HepG2 (cell line): Measurements from ENCODE around the gene GAL3ST3. TPM values are rescaled to one million over a fixed set of nuclear protein-coding genes. Genes with fewer than 3 reads are reported as not detected.

Experiments
- AGO2 ChIP-seq: fragments of 200-400 bp; formaldehyde crosslinking; optimal IDR thresholded peaks from 2 replicates; pipeline ENCODE3; 2017; ENCODE audit warnings: mild to moderate bottlenecking, low read depth, low read length, moderate library complexity
- BRCA1 ChIP-seq: sonication (generic); formaldehyde crosslinking; IDR thresholded peaks from 2 replicates; pipeline ENCODE4 v1.4.0; 2020; ENCODE audit warnings: missing genetic modification reagents
- HDAC1 ChIP-seq: sonication (generic); formaldehyde crosslinking; IDR thresholded peaks from 2 replicates; pipeline ENCODE4 v1.5.1; 2020; ENCODE audit warnings: mild to moderate bottlenecking, missing genetic modification reagents
- JUND ChIP-seq: sonication (generic); formaldehyde crosslinking; IDR thresholded peaks from 2 replicates; pipeline ENCODE4 v1.8.0; 2022; ENCODE audit warnings: mild to moderate bottlenecking, missing genetic modification reagents
- NFATC3 ChIP-seq: sonication (generic); formaldehyde crosslinking; IDR thresholded peaks from 2 replicates; pipeline ENCODE4 v1.5.1; 2020; ENCODE audit warnings: mild to moderate bottlenecking, missing genetic modification reagents
- NFRKB ChIP-seq: fragments of 450-650 bp; IDR thresholded peaks from 2 replicates; pipeline ENCODE4 v1.6.1; 2017
- POLR2A ChIP-seq, 2 experiments: IDR thresholded peaks; 2 replicates each; pipeline ENCODE4 v1.6.1; 2011; ENCODE audit warnings: low read depth in 2 of 2, low read length in 2 of 2, mild to moderate bottlenecking in 1 of 2, moderate library complexity in 1 of 2; ENCODE audit not compliant: insufficient read depth in 1 of 2
- RFXAP ChIP-seq: sonication (generic); formaldehyde crosslinking; IDR thresholded peaks from 2 replicates; pipeline ENCODE4 v1.4.0; 2020; ENCODE audit warnings: missing genetic modification reagents, borderline replicate concordance
- SCMH1 ChIP-seq: sonication (generic); formaldehyde crosslinking; IDR thresholded peaks from 2 replicates; pipeline ENCODE4 v1.9.0; 2021; ENCODE audit warnings: missing genetic modification reagents, mild to moderate bottlenecking, borderline replicate concordance
- SP5 ChIP-seq: IDR thresholded peaks from 2 replicates; pipeline ENCODE4 v1.6.1; 2016; ENCODE audit warnings: low read depth, borderline replicate concordance
- TAF15 ChIP-seq: fragments of 200-400 bp; formaldehyde crosslinking; IDR thresholded peaks from one replicate; pipeline ENCODE4 v1.6.1; 2018; ENCODE audit warnings: mild to moderate bottlenecking, low read depth, low read length; ENCODE audit not compliant: poor library complexity, severe bottlenecking
- TEAD2 ChIP-seq: sonication (generic); formaldehyde crosslinking; IDR thresholded peaks from 2 replicates; pipeline ENCODE4 v1.9.0; 2021; ENCODE audit warnings: missing genetic modification reagents
- ZBTB4 ChIP-seq: sonication (generic); formaldehyde crosslinking; IDR thresholded peaks from 2 replicates; pipeline ENCODE4 v1.4.0; 2020; ENCODE audit warnings: missing genetic modification reagents, mild to moderate bottlenecking, borderline replicate concordance
- ZC3H13 ChIP-seq: sonication (generic); formaldehyde crosslinking; IDR thresholded peaks from 2 replicates; pipeline ENCODE4 v1.8.1; 2023; ENCODE audit warnings: mild to moderate bottlenecking, missing genetic modification reagents, moderate library complexity
- ZFP36L1 ChIP-seq: sonication (generic); formaldehyde crosslinking; IDR thresholded peaks from 2 replicates; pipeline ENCODE4 v1.8.0; 2022; ENCODE audit warnings: mild to moderate bottlenecking, missing genetic modification reagents, moderate library complexity
- ZKSCAN1 ChIP-seq: fragments of 150-350 bp; IDR thresholded peaks from 2 replicates; pipeline ENCODE4 v1.6.1; 2014; ENCODE audit warnings: low read length
- ZKSCAN5 ChIP-seq: sonication (generic); formaldehyde crosslinking; IDR thresholded peaks from 2 replicates; pipeline ENCODE4 v1.5.1; 2020; ENCODE audit warnings: mild to moderate bottlenecking, missing genetic modification reagents
- ZNF138 ChIP-seq: sonication (generic); formaldehyde crosslinking; IDR thresholded peaks from 2 replicates; pipeline ENCODE4 v1.5.0; 2020; ENCODE audit warnings: mild to moderate bottlenecking, low read depth, missing genetic modification reagents
- ZNF333 ChIP-seq: sonication (generic); formaldehyde crosslinking; IDR thresholded peaks from 2 replicates; pipeline ENCODE4 v1.4.0; 2020; ENCODE audit warnings: mild to moderate bottlenecking, missing genetic modification reagents, borderline replicate concordance
- ZNF33A ChIP-seq: sonication (generic); formaldehyde crosslinking; IDR thresholded peaks from 2 replicates; pipeline ENCODE4 v1.5.1; 2020; ENCODE audit warnings: missing genetic modification reagents, mild to moderate bottlenecking, moderate library complexity, borderline replicate concordance
- ZNF451 ChIP-seq: sonication (generic); formaldehyde crosslinking; IDR thresholded peaks from 2 replicates; pipeline ENCODE4 v1.5.0; 2020; ENCODE audit warnings: mild to moderate bottlenecking, missing genetic modification reagents
- ZNF597 ChIP-seq: sonication (generic); formaldehyde crosslinking; IDR thresholded peaks from 2 replicates; pipeline ENCODE4 v1.5.0; 2020; ENCODE audit warnings: missing genetic modification reagents
- ZSCAN30 ChIP-seq: sonication (generic); formaldehyde crosslinking; IDR thresholded peaks from 2 replicates; pipeline ENCODE4 v1.5.0; 2020; ENCODE audit warnings: mild to moderate bottlenecking, missing genetic modification reagents
- polyA plus RNA-seq, 8 experiments: library from polyadenylated mRNA; depleted of rRNA in 3 of 8; stranded (reverse) in 7 of 8; unstranded in 1 of 8; fragments of >200 nt; fragmentation: Illumina TruSeq in 4 of 8; extraction: Trizol in 4 of 8; gene quantifications; 2 replicates each; pipeline versions ENCODE4 v1.2.1 to v1.2.3, GENCODE V29; 2011 to 2016; ENCODE audit warnings: low read depth in 4 of 8, missing spikeins in 1 of 8, mixed read lengths in 1 of 8; ENCODE audit not compliant: insufficient read depth in 1 of 8
- total RNA-seq, 5 experiments: library from RNA; depleted of rRNA; stranded (reverse); fragments of >200 nt; fragmentation: Illumina TruSeq; extraction: Trizol; gene quantifications; 2 replicates each; pipeline ENCODE4 v1.2.3, GENCODE V29; 2016; ENCODE audit warnings: low read depth in 1 of 5
- TF ChIP-seq, protein P1 (sequence below): sonication (generic); formaldehyde crosslinking; IDR thresholded peaks from 2 replicates; pipeline ENCODE4 v1.5.0; 2020; ENCODE audit warnings: mild to moderate bottlenecking, missing genetic modification reagents

GAL3ST3 gene
- total and polyA plus RNA-seq, 2 of the 13 experiments (the other 11 are each of a cell fraction or from before 2014, with no cell fraction given) = not detected

DNA sequence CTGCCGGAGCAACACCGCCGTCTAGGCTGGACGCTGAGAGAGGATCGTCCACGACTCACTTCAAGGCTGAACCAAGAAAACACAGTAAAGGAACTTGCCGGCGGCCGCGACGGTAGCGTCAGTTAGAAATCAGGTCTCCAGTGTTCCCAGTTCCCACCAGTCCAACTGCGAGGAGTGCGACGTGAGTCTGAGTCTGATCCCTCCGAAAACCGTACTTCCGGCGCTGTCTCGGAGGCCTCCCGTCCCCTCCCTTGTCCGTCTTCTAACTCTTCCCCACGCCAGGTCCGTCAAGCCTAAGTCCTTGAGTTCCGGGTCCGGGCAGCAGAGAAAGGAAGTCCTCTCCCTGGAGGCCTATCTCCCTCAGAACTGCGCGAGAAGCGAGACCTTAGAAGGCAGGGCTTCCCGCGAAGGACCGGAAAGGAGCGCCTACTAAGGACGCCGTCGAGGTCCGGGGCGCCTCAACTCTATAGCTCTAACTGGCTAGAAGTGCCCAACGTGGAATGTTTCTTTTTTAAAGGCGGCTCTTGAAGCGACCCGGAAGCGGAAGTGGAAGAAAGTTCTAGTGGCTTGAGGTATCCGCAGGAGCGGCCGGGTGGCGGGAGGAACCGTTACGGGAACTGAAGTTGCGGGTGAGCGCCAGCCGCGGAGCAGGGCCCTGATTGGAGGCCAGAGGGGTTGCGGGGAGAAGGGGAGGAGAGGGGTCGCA is 46.9 kb downstream of the GAL3ST3 start, which contains the start of the genes BANF1 and EIF1AD (continued):
- peak; percentile 83 for TF ChIP-seq ZBTB4 (CRISPR knock-in tag)
- peak; percentile 85 for TF ChIP-seq ZNF451 (CRISPR knock-in tag)
- TF ChIP-seq AGO2 = no peak
- TF ChIP-seq, protein P1, sequence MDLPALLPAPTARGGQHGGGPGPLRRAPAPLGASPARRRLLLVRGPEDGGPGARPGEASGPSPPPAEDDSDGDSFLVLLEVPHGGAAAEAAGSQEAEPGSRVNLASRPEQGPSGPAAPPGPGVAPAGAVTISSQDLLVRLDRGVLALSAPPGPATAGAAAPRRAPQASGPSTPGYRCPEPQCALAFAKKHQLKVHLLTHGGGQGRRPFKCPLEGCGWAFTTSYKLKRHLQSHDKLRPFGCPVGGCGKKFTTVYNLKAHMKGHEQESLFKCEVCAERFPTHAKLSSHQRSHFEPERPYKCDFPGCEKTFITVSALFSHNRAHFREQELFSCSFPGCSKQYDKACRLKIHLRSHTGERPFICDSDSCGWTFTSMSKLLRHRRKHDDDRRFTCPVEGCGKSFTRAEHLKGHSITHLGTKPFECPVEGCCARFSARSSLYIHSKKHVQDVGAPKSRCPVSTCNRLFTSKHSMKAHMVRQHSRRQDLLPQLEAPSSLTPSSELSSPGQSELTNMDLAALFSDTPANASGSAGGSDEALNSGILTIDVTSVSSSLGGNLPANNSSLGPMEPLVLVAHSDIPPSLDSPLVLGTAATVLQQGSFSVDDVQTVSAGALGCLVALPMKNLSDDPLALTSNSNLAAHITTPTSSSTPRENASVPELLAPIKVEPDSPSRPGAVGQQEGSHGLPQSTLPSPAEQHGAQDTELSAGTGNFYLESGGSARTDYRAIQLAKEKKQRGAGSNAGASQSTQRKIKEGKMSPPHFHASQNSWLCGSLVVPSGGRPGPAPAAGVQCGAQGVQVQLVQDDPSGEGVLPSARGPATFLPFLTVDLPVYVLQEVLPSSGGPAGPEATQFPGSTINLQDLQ (CRISPR knock-in tag) = peak; percentile 73; the same call in 1 of the 2 replicates
- TF ChIP-seq ZC3H13 (CRISPR knock-in tag) = no peak
- no peak for TF ChIP-seq ZKSCAN5 (CRISPR knock-in tag)
- TF ChIP-seq TEAD2 (CRISPR knock-in tag) = no peak; the same call in 1 of the 2 replicates
- TF ChIP-seq NFATC3 (CRISPR knock-in tag) = peak; percentile 79; the same call in 1 of the 2 replicates
- TF ChIP-seq SCMH1 = no peak
- TF ChIP-seq ZNF597 (CRISPR knock-in tag) = no peak
- TF ChIP-seq TAF15 = no peak
- 0 out of 2 replicates have a peak, but pooled peaks have one; percentile 65 for TF ChIP-seq ZFP36L1 (CRISPR knock-in tag)
- peak; percentile 82; the same call in 1 of the 2 replicates for TF ChIP-seq ZNF333
- TF ChIP-seq ZNF33A (CRISPR knock-in tag) = no peak
- peak; percentile 68; the same call in 1 of the 2 replicates for TF ChIP-seq ZKSCAN1
- 0 out of 2 replicates have a peak, but pooled peaks have one; percentile 12 for TF ChIP-seq BRCA1 (CRISPR knock-in tag)
- no peak for TF ChIP-seq ZSCAN30
- TF ChIP-seq ZNF138 (CRISPR knock-in tag) = peak; percentile 27; the same call in 1 of the 2 replicates
- peak; percentile 96 for TF ChIP-seq HDAC1 (CRISPR knock-in tag)
- TF ChIP-seq RFXAP (CRISPR knock-in tag) = no peak; the same call in 1 of the 2 replicates
- peak; percentile 87 to 90 for TF ChIP-seq POLR2A (IDR thresholded peaks at IDR 0.05; ENCODE audit: insufficient read depth in 1 of 2, low read depth in 2 of 2, low read length in 2 of 2)
- peak; percentile 87 for TF ChIP-seq SP5
- TF ChIP-seq NFRKB = no peak
- no peak; the same call in 1 of the 2 replicates for TF ChIP-seq JUND (CRISPR knock-in tag)
